HepG2 (cell line): ENCODE results near the gene HNRNPA1L2. TPM values are rescaled to one million over a fixed set of nuclear protein-coding genes. Genes with fewer than 3 reads are reported as not detected.

Source experiments
- ARHGAP35 ChIP-seq: sonication (generic); formaldehyde crosslinking; IDR thresholded peaks from 2 replicates; pipeline ENCODE4 v1.9.0; 2022; ENCODE audit warnings: mild to moderate bottlenecking, inconsistent platforms, moderate library complexity, missing genetic modification reagents, borderline replicate concordance
- CHD4 ChIP-seq: fragments of 200-600 bp; sonication (generic); IDR thresholded peaks from 2 replicates; pipeline ENCODE4 v1.7.0; 2017; ENCODE audit warnings: mild to moderate bottlenecking, low read length, borderline replicate concordance
- EED ChIP-seq: sonication (generic); formaldehyde crosslinking; IDR thresholded peaks from 2 replicates; pipeline ENCODE4 v1.5.0; 2020; ENCODE audit warnings: mild to moderate bottlenecking, missing genetic modification reagents
- ETV6 ChIP-seq: sonication (generic); formaldehyde crosslinking; conservative IDR thresholded peaks from 2 replicates; pipeline ENCODE4 v1.4.0; 2020; ENCODE audit warnings: missing genetic modification reagents
- HHEX ChIP-seq: IDR thresholded peaks from 2 replicates; pipeline ENCODE4 v1.6.1; 2016; ENCODE audit warnings: control low read depth
- HOXA3 ChIP-seq: sonication (generic); formaldehyde crosslinking; IDR thresholded peaks from 2 replicates; pipeline ENCODE4 v1.5.0; 2020; ENCODE audit warnings: missing genetic modification reagents
- ISX ChIP-seq: sonication (generic); formaldehyde crosslinking; conservative IDR thresholded peaks from 2 replicates; pipeline ENCODE4 v1.5.0; 2020; ENCODE audit warnings: missing genetic modification reagents
- JUNB ChIP-seq: sonication (generic); formaldehyde crosslinking; IDR thresholded peaks from 2 replicates; pipeline ENCODE4 v1.8.0; 2022; ENCODE audit warnings: missing genetic modification reagents, mild to moderate bottlenecking, borderline replicate concordance
- NR2C2 ChIP-seq: sonication (generic); formaldehyde crosslinking; IDR thresholded peaks from 2 replicates; pipeline ENCODE4 v1.4.0; 2020; ENCODE audit warnings: missing genetic modification reagents, mild to moderate bottlenecking, moderate library complexity, borderline replicate concordance
- NR2F2 ChIP-seq: IDR thresholded peaks from 2 replicates; pipeline ENCODE4 v1.6.1; 2012; ENCODE audit warnings: low read depth, inconsistent platforms, borderline replicate concordance
- PHF8 ChIP-seq: sonication (generic); formaldehyde crosslinking; IDR thresholded peaks from 2 replicates; pipeline ENCODE4 v1.5.0; 2020; ENCODE audit warnings: missing genetic modification reagents
- RFXAP ChIP-seq: sonication (generic); formaldehyde crosslinking; IDR thresholded peaks from 2 replicates; pipeline ENCODE4 v1.4.0; 2020; ENCODE audit warnings: missing genetic modification reagents, borderline replicate concordance
- SNAI1 ChIP-seq: sonication (generic); formaldehyde crosslinking; IDR thresholded peaks from 2 replicates; pipeline ENCODE4 v1.5.0; 2020; ENCODE audit warnings: mild to moderate bottlenecking, missing genetic modification reagents, borderline replicate concordance
- SRSF1 ChIP-seq: fragments of 200-400 bp; formaldehyde crosslinking; optimal IDR thresholded peaks from 2 replicates; pipeline ENCODE3; 2017; ENCODE audit warnings: mild to moderate bottlenecking, low read depth, low read length, moderate library complexity
- SSRP1 ChIP-seq: IDR thresholded peaks from 2 replicates; pipeline ENCODE4 v1.6.1; 2016; ENCODE audit warnings: control low read depth
- TARDBP ChIP-seq: sonication (generic); formaldehyde crosslinking; IDR thresholded peaks from 2 replicates; pipeline ENCODE4 v1.8.0; 2022; ENCODE audit warnings: mild to moderate bottlenecking, missing genetic modification reagents
- TBP ChIP-seq: sonication (generic); formaldehyde crosslinking; IDR thresholded peaks from 2 replicates; pipeline ENCODE4 v1.5.0; 2020; ENCODE audit warnings: missing genetic modification reagents
- TCF12 ChIP-seq, 2 experiments: fragments of 450-650 bp in 1 of 2; sonication (generic) in 1 of 2; formaldehyde crosslinking in 1 of 2; IDR thresholded peaks; 2 replicates each; pipeline versions ENCODE4 v1.6.1 to v1.8.0; 2017 to 2022; ENCODE audit warnings: antibody characterized with exemption in 1 of 2, mild to moderate bottlenecking in 1 of 2, missing genetic modification reagents in 1 of 2, moderate library complexity in 1 of 2
- ZC3H13 ChIP-seq: sonication (generic); formaldehyde crosslinking; IDR thresholded peaks from 2 replicates; pipeline ENCODE4 v1.8.1; 2023; ENCODE audit warnings: mild to moderate bottlenecking, missing genetic modification reagents, moderate library complexity
- ZEB1 ChIP-seq: IDR thresholded peaks from 2 replicates; pipeline ENCODE4 v1.6.1; 2012; ENCODE audit warnings: mild to moderate bottlenecking, low read depth, inconsistent platforms; ENCODE audit not compliant: insufficient replicate concordance
- ZNF550 ChIP-seq: sonication (generic); formaldehyde crosslinking; IDR thresholded peaks from 2 replicates; pipeline ENCODE4 v1.4.0; 2020; ENCODE audit warnings: mild to moderate bottlenecking, missing genetic modification reagents, borderline replicate concordance
- ZNF609 ChIP-seq: sonication (generic); formaldehyde crosslinking; IDR thresholded peaks from 2 replicates; pipeline ENCODE4 v1.4.0; 2020; ENCODE audit warnings: mild to moderate bottlenecking, missing genetic modification reagents, borderline replicate concordance
- ZNF737 ChIP-seq: sonication (generic); formaldehyde crosslinking; IDR thresholded peaks from 2 replicates; pipeline ENCODE4 v1.5.0; 2020; ENCODE audit warnings: missing genetic modification reagents, mild to moderate bottlenecking, borderline replicate concordance
- ZNF879 ChIP-seq: sonication (generic); formaldehyde crosslinking; IDR thresholded peaks from 2 replicates; pipeline ENCODE4 v1.8.1; 2023; ENCODE audit warnings: missing genetic modification reagents
- polyA plus RNA-seq, 8 experiments: library from polyadenylated mRNA; depleted of rRNA in 3 of 8; stranded (reverse) in 7 of 8; unstranded in 1 of 8; fragments of >200 nt; fragmentation: Illumina TruSeq in 4 of 8; extraction: Trizol in 4 of 8; gene quantifications; 2 replicates each; pipeline versions ENCODE4 v1.2.1 to v1.2.3, GENCODE V29; 2011 to 2016; ENCODE audit warnings: low read depth in 4 of 8, missing spikeins in 1 of 8, mixed read lengths in 1 of 8; ENCODE audit not compliant: insufficient read depth in 1 of 8
- total RNA-seq, 5 experiments: library from RNA; depleted of rRNA; stranded (reverse); fragments of >200 nt; fragmentation: Illumina TruSeq; extraction: Trizol; gene quantifications; 2 replicates each; pipeline ENCODE4 v1.2.3, GENCODE V29; 2016; ENCODE audit warnings: low read depth in 1 of 5
- TF ChIP-seq, protein P1 (sequence below): sonication (generic); formaldehyde crosslinking; conservative IDR thresholded peaks from 2 replicates; pipeline ENCODE4 v1.8.1; 2023; ENCODE audit warnings: missing genetic modification reagents

The HNRNPA1L2 gene
- total and polyA plus RNA-seq, 2 of the 13 experiments (the other 11 are each of a cell fraction or from before 2014, with no cell fraction given): 3.6 to 7.1 TPM

GRCh38 chr13:52652196-52652979 is 10.2 kb downstream of the HNRNPA1L2 start, which contains the start of gene SUGT1 (continued):
- TF ChIP-seq ARHGAP35 (CRISPR knock-in tag) (no peak; the same call in 1 of the 2 replicates), SRSF1 (peak; percentile 52), ETV6 (CRISPR knock-in tag) (peak; percentile 78), ZNF609 (no peak; the same call in 1 of the 2 replicates), RFXAP (CRISPR knock-in tag) (peak; percentile 30; the same call in 1 of the 2 replicates), ZNF550 (CRISPR knock-in tag) (no peak), SSRP1 (CRISPR knock-in tag) (no peak), TBP (CRISPR knock-in tag) (no peak), TCF12 (IDR thresholded peaks at IDR 0.05) (no peak), TCF12 (CRISPR knock-in tag; IDR thresholded peaks at IDR 0.05) (no peak), ZNF879 (CRISPR knock-in tag) (no peak), EED (no peak; the same call in 1 of the 2 replicates), HHEX (CRISPR knock-in tag) (no peak), ISX (CRISPR knock-in tag) (no peak), NR2F2 (no peak; the same call in 1 of the 2 replicates), NR2C2 (CRISPR knock-in tag) (peak; percentile 91), ZEB1 (no peak), HOXA3 (peak; percentile 95), SNAI1 (CRISPR knock-in tag) (0 out of 2 replicates have a peak, but pooled peaks have one; percentile 66), TARDBP (peak; percentile 87; the same call in 1 of the 2 replicates), PHF8 (CRISPR knock-in tag) (peak; percentile 82), JUNB (no peak), CHD4 (no peak), ZC3H13 (CRISPR knock-in tag) (no peak), ZNF737 (0 out of 2 replicates have a peak, but pooled peaks have one; percentile 25)
- TF ChIP-seq, protein P1, sequence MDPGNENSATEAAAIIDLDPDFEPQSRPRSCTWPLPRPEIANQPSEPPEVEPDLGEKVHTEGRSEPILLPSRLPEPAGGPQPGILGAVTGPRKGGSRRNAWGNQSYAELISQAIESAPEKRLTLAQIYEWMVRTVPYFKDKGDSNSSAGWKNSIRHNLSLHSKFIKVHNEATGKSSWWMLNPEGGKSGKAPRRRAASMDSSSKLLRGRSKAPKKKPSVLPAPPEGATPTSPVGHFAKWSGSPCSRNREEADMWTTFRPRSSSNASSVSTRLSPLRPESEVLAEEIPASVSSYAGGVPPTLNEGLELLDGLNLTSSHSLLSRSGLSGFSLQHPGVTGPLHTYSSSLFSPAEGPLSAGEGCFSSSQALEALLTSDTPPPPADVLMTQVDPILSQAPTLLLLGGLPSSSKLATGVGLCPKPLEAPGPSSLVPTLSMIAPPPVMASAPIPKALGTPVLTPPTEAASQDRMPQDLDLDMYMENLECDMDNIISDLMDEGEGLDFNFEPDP (CRISPR knock-in tag): no peak
